ENCODE results near the gene CPM.
"Not testable (repeated sequence)": the region's sequence is repeated elsewhere in the genome, so short reads cannot be mapped to it uniquely, and the experiment has no call there.

GRCh38 chr12:68802911-68803651, 129.9 kb downstream of the CPM start:
- not testable (repeated sequence) for TF ChIP-seq SP1 (CRISPR knock-in tag; conservative IDR thresholded peaks at IDR 0.05); ZNF281 (CRISPR knock-in tag; IDR thresholded peaks at IDR 0.05); IRF2 (CRISPR knock-in tag; IDR thresholded peaks at IDR 0.05; ENCODE audit: borderline replicate concordance, low read depth); ELF4 (CRISPR knock-in tag; IDR thresholded peaks at IDR 0.05; ENCODE audit: low read depth); FOXP1 (CRISPR knock-in tag; IDR thresholded peaks at IDR 0.05; ENCODE audit: borderline replicate concordance); NR2C2 (CRISPR knock-in tag; IDR thresholded peaks at IDR 0.05); ATF3 (CRISPR knock-in tag; conservative IDR thresholded peaks at IDR 0.05); SMAD4 (CRISPR knock-in tag; IDR thresholded peaks at IDR 0.05); TCF7 (CRISPR knock-in tag; IDR thresholded peaks at IDR 0.05; ENCODE audit: low read depth); MAX (CRISPR knock-in tag; IDR thresholded peaks at IDR 0.05); TEAD4 (CRISPR knock-in tag; IDR thresholded peaks at IDR 0.05)
- TF ChIP-seq, protein P1, sequence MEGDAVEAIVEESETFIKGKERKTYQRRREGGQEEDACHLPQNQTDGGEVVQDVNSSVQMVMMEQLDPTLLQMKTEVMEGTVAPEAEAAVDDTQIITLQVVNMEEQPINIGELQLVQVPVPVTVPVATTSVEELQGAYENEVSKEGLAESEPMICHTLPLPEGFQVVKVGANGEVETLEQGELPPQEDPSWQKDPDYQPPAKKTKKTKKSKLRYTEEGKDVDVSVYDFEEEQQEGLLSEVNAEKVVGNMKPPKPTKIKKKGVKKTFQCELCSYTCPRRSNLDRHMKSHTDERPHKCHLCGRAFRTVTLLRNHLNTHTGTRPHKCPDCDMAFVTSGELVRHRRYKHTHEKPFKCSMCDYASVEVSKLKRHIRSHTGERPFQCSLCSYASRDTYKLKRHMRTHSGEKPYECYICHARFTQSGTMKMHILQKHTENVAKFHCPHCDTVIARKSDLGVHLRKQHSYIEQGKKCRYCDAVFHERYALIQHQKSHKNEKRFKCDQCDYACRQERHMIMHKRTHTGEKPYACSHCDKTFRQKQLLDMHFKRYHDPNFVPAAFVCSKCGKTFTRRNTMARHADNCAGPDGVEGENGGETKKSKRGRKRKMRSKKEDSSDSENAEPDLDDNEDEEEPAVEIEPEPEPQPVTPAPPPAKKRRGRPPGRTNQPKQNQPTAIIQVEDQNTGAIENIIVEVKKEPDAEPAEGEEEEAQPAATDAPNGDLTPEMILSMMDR (IDR thresholded peaks at IDR 0.05): not testable (repeated sequence)
- TF ChIP-seq, protein P2, sequence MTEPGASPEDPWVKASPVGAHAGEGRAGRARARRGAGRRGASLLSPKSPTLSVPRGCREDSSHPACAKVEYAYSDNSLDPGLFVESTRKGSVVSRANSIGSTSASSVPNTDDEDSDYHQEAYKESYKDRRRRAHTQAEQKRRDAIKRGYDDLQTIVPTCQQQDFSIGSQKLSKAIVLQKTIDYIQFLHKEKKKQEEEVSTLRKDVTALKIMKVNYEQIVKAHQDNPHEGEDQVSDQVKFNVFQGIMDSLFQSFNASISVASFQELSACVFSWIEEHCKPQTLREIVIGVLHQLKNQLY (CRISPR knock-in tag; IDR thresholded peaks at IDR 0.05): not testable (repeated sequence)

Measured in WTC11 (cell line).